OCI-LY1 (cell line): ENCODE measurements around the gene KRTAP17-1.

Experiments used
- CTCF ChIP-seq: fragments of 200-600 bp; sonication (generic), shearing (Covaris generic); IDR thresholded peaks from 2 replicates; pipeline ENCODE4 v1.5.1; 2017; ENCODE audit warnings: mild to moderate bottlenecking, antibody characterized with exemption, low read length, moderate library complexity, mixed read lengths
- EZH2 ChIP-seq: fragments of 200-600 bp; sonication (generic), shearing (Covaris generic); IDR thresholded peaks from 2 replicates; pipeline ENCODE4 v1.8.0; 2017; ENCODE audit warnings: borderline replicate concordance, mixed run types, mild to moderate bottlenecking, antibody characterized with exemption, low read length, moderate library complexity, mixed read lengths

- TF ChIP-seq CTCF: no peak
- no peak for TF ChIP-seq EZH2
These were observed 420 bp upstream of the KRTAP17-1 start for GRCh38 chr17:41315814-41316445.
